HG03108 (cell line): ENCODE results near the gene ZNF227.
A peak's percentile ranks its signal among the peaks of the same experiment; 100 is the strongest.
"Not testable (repeated sequence)": the region's sequence is repeated elsewhere in the genome, so short reads cannot be mapped to it uniquely, and the experiment has no call there.

ENCODE experiments used
- ATAC-seq: cut with Tn5 transposase; IDR thresholded peaks from one replicate; pipeline ENCODE4 v1.9.1; 2021; ENCODE audit warnings: moderate library complexity; ENCODE audit not compliant: unreplicated experiment

ZNF227 gene

GRCh38 chr19:44212250-44212865, at the start of gene ZNF227:
Gene ZNF227 (plus strand): TSS chr19:44212532. CDS start chr19:44217793, 5,261 bp downstream.
- ATAC-seq: peak; percentile 88

DNA sequence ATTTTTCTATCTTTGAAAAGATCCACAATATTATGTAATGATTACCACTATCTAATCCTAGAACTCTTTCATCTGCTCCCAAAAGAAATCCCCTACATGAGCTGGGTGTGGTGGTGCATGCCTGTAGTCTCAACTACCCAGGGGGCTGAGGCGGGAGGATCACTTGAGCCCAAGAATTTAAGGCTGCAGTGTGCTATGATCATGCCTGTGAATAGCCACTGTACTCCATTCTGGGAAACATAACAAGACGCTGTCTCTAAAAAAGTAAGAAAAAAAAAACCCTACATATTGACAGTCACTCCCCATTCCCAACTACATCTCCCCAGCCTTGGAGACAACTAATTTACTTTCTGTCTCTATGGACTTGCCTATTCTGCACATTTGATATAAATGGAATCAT, 48.5 kb upstream of the ZNF227 start:
- ATAC-seq: no peak

DNA sequence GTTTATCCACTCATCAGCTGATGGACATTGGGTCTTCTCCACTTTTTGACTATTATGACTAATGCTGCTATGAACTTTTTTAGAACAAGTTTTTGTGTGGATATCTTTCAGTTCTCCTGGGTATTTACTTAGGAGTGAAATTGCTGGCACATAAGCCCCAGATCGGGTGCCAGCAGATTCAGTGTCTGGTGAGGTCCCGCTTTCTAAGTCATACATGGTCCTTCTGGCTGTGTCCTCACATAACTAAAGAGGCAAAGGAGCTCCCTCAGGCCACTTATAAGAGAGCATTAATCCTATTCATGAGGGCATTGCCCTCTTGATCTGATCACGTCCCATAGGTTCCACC, 48.0 kb upstream of the ZNF227 start:
- ATAC-seq: no peak

- ATAC-seq: peak; percentile 88
These were observed 47.4 kb upstream of the ZNF227 start, which contains the start of gene ZNF226 for GRCh38 chr19:44164673-44165512. Gene ZNF226 (plus strand): TSS chr19:44165100. CDS start chr19:44170081, 4,981 bp downstream.

DNA sequence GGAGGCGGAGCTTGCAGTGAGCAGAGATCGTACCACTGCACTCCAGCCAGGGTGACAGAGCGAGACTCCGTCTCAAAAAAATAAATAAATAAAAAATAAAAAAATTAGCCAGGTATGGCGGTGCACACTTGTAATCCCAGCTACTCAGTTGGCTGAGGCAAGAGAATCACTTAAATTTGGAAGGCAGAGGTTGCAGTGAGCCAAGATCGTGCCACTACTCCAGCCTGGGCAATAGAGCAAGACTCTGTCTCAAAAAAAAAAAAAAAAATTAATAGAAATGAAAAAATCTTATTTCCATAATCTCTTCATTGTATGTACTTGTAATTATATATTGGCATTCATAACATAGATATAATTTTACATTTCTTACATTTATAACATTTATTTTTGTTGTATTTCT, 41.7 kb upstream of the ZNF227 start:
- not testable (repeated sequence) for ATAC-seq

DNA sequence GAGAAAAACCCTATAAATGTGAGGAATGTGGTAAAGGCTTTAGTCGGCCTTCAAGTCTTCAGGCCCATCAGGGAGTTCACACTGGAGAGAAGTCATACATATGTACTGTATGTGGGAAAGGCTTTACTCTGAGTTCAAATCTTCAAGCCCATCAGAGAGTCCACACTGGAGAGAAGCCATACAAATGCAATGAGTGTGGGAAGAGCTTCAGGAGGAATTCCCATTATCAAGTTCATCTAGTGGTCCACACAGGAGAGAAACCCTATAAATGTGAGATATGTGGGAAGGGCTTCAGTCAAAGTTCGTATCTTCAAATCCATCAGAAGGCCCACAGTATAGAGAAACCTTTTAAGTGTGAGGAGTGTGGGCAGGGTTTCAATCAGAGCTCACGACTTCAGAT, 35.7 kb upstream of the ZNF227 start:
- no peak for ATAC-seq

DNA sequence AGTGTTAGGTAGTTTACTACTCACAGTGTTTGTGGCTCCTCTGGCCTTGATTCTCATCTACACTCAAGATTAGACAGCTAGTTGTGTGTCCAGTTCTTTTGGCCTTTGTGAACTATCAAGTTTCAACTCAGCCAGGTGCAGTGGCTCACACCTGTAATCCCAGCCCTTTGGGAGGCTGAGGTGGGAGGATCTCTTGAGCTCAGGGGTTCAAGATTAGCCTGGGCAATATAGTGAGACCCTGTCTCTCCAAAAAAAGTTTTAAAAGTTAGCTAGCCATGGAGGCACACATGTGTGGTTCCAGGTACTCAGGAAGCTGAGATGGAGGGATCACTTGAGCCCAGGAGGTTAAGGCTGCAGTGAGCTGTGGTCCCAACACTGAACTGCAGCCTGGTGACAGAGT, 31.4 kb upstream of the ZNF227 start:
- no peak for ATAC-seq

DNA sequence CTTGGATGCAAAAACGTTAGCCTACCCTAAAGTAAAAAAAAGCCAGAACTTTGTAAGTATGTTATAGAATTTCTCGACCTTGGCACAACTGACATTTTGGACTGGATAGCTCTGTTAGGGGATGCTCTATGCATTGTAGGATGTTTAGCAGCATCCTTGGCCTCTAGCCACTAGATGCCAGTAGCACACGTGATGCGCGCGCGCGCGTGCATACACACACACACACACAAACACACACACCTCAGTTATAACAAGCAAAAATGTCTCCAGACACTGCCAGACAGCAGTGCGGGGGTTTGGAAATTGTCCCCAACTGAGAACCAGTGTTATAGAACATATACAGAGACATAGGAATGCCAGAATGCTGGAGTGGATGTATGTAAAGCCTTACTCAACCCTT, 30.2 kb upstream of the ZNF227 start:
- ATAC-seq: no peak

- no peak for ATAC-seq
These were observed 22.3 kb upstream of the ZNF227 start for GRCh38 chr19:44190020-44190419.

DNA sequence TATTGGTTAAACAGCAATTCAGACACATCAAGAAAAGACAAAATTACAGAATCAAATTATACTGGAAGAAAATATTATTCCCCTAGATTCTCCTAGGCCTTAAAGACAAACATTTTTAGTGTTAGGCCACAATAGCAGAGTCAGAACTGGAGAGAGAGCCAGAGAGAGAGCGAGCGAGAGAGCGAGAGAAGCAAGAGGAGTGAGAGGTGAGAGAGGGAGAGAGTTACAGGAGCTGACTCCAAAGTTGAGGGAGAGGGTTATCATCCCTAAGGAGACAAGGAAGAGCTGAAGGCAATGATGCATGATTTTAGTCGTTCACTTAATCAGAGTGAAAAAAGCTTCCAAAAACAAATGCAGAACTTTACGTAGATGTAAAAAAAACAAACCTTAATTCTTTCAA, 20.2 kb upstream of the ZNF227 start:
- no peak for ATAC-seq

- ATAC-seq: no peak
These were observed 15.6 kb upstream of the ZNF227 start for GRCh38 chr19:44196772-44197171.

- no peak for ATAC-seq
These were observed 9.9 kb upstream of the ZNF227 start for GRCh38 chr19:44202470-44202869.

DNA sequence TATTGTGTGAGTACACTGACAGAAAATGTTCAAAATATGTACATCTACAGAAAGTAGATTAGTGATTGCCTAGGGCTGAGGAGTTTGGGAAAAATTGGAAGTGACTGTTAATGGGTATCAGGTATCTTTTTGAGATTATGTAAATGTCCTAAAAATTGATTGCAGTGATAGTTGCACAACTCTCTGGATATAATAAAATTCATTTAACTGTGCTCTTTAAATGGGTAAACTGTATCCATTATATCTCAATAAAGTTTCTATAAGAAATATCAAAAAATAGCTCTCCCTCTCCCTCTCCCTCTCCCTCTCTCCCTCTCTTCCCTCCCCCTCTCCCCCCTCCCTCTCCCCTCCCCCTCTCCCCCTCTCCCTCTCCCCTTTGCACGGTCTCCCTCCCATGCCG, 9.4 kb upstream of the ZNF227 start:
- no peak for ATAC-seq

GRCh38 chr19:44203877-44204276, 8.5 kb upstream of the ZNF227 start:
- ATAC-seq: not testable (repeated sequence)

GRCh38 chr19:44204772-44205171, 7.6 kb upstream of the ZNF227 start:
- no peak for ATAC-seq

DNA sequence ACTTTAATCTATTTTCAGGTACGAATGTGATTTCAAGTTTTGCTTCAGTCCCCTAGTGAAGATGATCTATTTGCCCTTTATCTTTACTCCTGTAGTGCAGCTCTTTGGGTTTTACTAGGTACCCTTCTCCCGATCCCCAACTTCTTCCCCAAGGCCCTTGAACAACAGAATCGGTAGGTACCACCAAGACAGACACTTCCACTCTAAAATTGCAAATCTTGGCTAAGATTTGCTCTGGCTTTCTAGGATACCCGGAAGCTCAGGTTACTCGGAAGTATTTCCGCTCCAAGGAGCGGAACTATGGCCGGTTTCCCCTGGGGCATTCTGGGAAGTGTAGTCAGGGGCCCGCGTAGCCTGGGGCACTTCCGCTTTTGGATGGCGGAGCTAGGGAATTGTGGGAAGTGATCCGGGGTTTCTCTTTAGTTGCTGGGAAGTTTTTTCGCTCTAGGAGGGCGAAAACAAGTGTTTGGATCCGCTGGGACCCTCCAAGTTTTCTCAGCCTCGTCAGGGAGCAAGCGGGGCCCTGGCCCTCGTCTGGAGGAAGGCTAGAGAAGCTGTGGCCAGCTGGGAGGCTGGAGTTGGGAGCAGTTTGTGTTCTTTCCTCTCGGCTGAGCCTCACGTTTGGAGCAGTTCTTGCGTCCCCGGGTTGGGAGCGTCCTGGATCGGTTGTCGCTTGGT, 5.1 kb upstream of the ZNF227 start:
- ATAC-seq: peak; percentile 83

- ATAC-seq: no peak
These were observed 574 bp downstream of the ZNF227 start for GRCh38 chr19:44212866-44213346.

GRCh38 chr19:44219926-44220325, 7.6 kb downstream of the ZNF227 start:
- not testable (repeated sequence) for ATAC-seq

- not testable (repeated sequence) for ATAC-seq
These were observed 8.4 kb downstream of the ZNF227 start for GRCh38 chr19:44220761-44221160.

DNA sequence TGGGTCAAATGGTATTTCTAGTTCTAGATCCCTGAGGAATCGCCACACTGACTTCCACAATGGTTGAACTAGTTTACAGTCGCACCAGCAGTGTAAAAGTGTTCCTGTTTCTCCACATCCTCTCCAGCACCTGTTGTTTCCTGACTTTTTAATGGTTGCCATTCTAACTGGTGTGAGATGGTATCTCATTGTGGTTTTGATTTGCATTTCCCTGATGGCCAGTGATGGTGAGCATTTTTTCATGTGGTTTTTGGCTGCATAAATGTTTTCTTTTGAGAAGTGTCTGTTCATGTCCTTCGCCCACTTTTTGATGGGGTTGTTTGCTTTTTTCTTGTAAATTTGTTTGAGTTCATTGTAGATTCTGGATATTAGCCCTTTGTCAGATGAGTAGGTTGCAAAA, 9.0 kb downstream of the ZNF227 start:
- ATAC-seq: not testable (repeated sequence)

DNA sequence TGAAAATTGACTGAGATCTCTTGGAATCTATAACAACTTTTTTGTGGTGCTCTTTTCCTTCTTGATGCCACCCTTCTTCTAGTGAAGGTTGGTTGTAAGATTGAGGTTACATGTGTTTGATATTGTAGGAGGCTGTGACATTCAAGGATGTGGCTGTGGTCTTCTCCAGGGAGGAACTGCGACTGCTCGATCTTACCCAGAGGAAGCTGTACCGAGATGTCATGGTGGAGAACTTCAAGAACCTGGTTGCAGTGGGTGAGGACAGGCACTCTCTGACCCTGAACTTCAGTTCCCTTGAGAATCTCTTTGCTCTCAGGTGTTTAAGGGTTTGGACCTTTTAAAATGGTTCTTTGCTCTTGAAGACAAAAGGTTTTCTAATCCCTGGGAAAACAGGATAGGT, 16.0 kb downstream of the ZNF227 start:
- no peak for ATAC-seq

DNA sequence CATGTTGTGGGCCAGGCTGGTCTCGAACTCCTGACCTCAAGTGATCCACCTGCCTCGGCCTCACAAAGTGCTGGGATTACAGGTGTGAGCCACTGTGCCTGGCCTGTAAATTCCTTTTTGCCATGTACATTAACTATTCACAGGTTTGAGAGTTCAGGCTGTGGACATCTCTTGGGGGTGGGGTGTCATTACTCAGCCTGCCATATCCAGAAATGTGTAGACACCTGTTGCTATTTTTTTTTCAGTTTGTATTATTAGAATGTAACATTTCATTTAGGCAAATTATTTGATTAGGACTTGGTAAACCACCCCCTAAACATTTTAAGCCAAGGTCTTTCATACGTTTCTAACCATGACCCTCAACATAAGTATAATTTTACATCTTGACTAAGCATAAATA, 20.5 kb downstream of the ZNF227 start:
- no peak for ATAC-seq
